Fibroblast of the aortic adventitia (primary cell): ENCODE results near the gene CLIP1. TPM values are rescaled to one million over a fixed set of nuclear protein-coding genes. Genes with fewer than 3 reads are reported as not detected.

Source experiments
- DNase-seq: peaks from one replicate; pipeline ENCODE4 v3.0.0-alpha.2; 2010; ENCODE audit warnings: low read depth
- H3K4me3 ChIP-seq: 2 replicates; pipeline ENCODE4 v1.5.1; 2011; ENCODE audit warnings: low read depth, mild to moderate bottlenecking, control low read depth, low read length, moderate library complexity
- CTCF ChIP-seq: IDR thresholded peaks from 2 replicates; pipeline ENCODE4 v1.5.1; 2011; ENCODE audit warnings: mild to moderate bottlenecking, low read length, control low read depth, inconsistent platforms; ENCODE audit not compliant: insufficient read depth
- total RNA-seq: library from RNA; depleted of rRNA; stranded (reverse); fragments of >200 nt; gene quantifications from 2 replicates; pipeline ENCODE4 v1.2.3, GENCODE V29; 2012; ENCODE audit warnings: low replicate concordance

The CLIP1 gene
- total RNA-seq, 1 donor = 80.3 TPM

- no peak overlapping the region for H3K4me3 ChIP-seq
- DNase-seq = no peak
- TF ChIP-seq CTCF = no peak
Observed at GRCh38 chr12:122412851-122413433, 9.5 kb downstream of the CLIP1 start.

DNA sequence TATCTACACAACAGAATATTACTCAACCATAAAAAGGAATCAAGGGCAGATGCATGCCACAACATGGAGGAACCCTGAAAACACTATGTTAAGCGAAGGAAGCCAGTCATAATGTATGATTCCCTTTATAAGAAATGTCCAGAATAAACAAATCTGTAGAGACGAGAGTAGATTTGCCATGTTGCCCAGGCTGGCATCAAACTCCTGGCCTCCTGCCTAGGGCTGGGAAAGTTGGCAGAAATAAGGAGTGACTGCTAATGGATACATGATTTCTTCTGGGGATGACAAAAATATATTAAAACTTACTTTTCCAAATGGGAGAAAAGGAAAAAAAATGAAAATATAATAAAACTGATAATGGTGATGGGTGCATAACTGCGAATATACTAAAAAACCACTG lies 10.9 kb downstream of the CLIP1 start:
- no peak for DNase-seq
- H3K4me3 ChIP-seq = no peak overlapping the region
- TF ChIP-seq CTCF = no peak

GRCh38 chr12:122407208-122407607 lies 15.3 kb downstream of the CLIP1 start:
- TF ChIP-seq CTCF = no peak
- DNase-seq = no peak
- no peak overlapping the region for H3K4me3 ChIP-seq

DNA sequence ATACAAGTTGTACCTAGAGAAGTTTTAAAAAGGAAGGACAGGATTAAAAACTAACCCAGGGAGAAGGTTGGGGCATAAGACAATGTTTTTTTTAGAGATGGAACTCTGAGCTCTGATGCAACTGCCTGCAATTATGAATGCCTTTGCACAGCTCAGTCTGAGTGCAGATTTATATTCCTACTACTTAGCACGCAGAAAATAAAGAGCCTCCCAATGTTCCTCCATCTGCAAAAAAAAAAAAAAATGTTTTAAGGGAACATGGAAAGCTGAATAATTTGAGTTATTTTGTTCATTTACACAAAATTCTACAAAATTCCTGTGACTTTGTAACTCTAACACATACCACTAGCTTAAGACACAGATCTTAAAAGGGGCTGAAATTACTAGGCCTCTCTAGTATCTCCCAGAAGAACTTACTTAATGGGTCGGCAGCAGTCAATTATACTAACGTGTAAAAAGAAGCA lies 15.7 kb downstream of the CLIP1 start:
- no peak overlapping the region for H3K4me3 ChIP-seq
- TF ChIP-seq CTCF = no peak
- peak; percentile 95 for DNase-seq

DNA sequence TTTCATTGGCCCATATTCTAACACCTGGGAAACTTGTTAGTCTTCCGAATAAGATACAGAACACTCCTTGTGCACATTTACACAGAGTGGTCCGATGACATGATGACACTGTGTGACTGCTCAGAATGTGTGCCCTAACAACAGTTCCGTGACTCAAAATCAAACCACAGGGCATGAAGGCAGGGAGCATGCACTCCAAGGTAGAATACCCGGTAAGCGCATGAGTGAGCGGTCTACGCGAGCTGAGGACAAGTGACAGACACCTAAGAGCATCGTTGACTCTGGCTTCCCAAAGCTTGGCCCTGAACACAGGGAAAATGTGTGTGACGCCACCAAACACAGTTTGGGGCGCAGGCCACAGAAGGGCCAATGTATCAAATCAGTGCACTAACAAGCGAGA lies 18.6 kb downstream of the CLIP1 start:
- H3K4me3 ChIP-seq = no peak overlapping the region
- no peak for DNase-seq
- no peak for TF ChIP-seq CTCF

DNA sequence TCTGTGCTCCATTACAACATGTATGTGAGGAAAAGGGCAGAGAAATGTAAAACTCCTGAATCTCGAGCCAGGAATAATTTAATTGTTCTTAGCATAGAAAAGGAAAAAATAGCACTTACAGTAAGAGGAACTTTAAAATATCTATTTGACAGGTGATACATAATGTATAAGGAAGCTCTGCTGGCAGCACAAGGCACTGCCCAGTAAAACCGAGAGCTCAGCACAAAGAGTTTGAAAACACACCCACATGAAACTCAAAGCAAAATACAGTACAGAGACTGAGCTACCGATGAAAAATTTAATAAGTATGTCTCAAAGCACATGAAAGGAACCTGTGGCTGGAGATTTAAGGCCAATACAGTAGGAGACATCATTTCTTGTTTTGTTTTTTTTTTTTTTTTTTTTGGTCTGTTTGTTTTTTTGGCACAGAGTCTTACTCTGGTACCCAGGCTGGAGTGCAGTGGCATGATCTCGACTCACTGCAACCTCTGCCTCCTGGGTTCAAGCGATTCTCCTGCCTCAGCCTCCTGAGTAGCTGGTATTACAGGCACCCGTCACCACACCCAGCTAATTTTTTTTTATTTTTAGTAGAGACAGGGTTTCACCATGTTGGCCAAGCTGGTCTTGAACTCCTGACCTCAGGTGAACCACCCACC lies 19.2 kb downstream of the CLIP1 start:
- no peak for DNase-seq
- no peak for TF ChIP-seq CTCF
- H3K4me3 ChIP-seq = no peak overlapping the region
